PC-9 (cell line): ENCODE data around the gene PCSK5. TPM values are rescaled to one million over a fixed set of nuclear protein-coding genes. Genes with fewer than 3 reads are reported as not detected.

Source experiments
- BruUV-seq: library from RNA; stranded (reverse); fragments of 400-500 nt; replicated peaks from 2 replicates; lab custom pipeline; 2021; lab: Mats Ljungman, UMichigan
- CTCF ChIA-PET: fragments of 300-600 bp; sonication (Branson Sonifier 250); formaldehyde crosslinking; loops from one replicate; lab custom pipeline; 2022; ENCODE audit warnings: antibody characterized with exemption; lab: Charles Lee
- POLR2A ChIA-PET: fragments of 300-600 bp; sonication (Branson Sonifier 250); formaldehyde crosslinking; loops from one replicate; lab custom pipeline; 2022; ENCODE audit warnings: antibody characterized with exemption; ENCODE audit not compliant: unreplicated experiment; lab: Charles Lee
- DNase-seq, 2 experiments: peaks; one replicate each; pipeline versions ENCODE4 v3.0.0 to v3.0.0-alpha.2; 2015 to 2022; ENCODE audit warnings: mixed read lengths in 1 of 2
- H2AFZ ChIP-seq: fragments of 200-600 bp; sonication (generic); 2 replicates; pipeline ENCODE4 v1.8.1; 2017; ENCODE audit warnings: antibody characterized with exemption
- H3F3A ChIP-seq: fragments of 200-600 bp; sonication (generic); 2 replicates; pipeline ENCODE4 v1.8.1; 2017; ENCODE audit warnings: antibody characterized with exemption, mild to moderate bottlenecking, low read depth; ENCODE audit not compliant: insufficient read depth
- H3K27ac ChIP-seq: fragments of 200-600 bp; sonication (generic); 2 replicates; pipeline ENCODE4 v1.6.1; 2016; ENCODE audit warnings: mixed run types
- H3K27me3 ChIP-seq: fragments of 200-600 bp; sonication (generic); 2 replicates; pipeline ENCODE4 v1.6.1; 2016; ENCODE audit warnings: low read depth, mixed run types; ENCODE audit not compliant: insufficient read depth
- H3K36me3 ChIP-seq: fragments of 200-600 bp; sonication (generic); 2 replicates; pipeline ENCODE4 v1.6.1; 2016; ENCODE audit warnings: low read depth, mixed run types
- H3K4me1 ChIP-seq: fragments of 200-600 bp; sonication (generic); replicated peaks from 2 replicates; pipeline ENCODE4 v1.6.1; 2016; ENCODE audit warnings: mixed run types; ENCODE audit not compliant: insufficient read depth
- H3K4me2 ChIP-seq: fragments of 200-600 bp; sonication (generic); 2 replicates; pipeline ENCODE4 v1.6.1; 2017; ENCODE audit warnings: mixed run types
- H3K4me3 ChIP-seq: fragments of 200-600 bp; sonication (generic); 2 replicates; pipeline ENCODE4 v1.6.1; 2016; ENCODE audit warnings: mixed run types
- H3K79me2 ChIP-seq: fragments of 200-600 bp; sonication (generic); 2 replicates; pipeline ENCODE4 v1.6.1; 2017; ENCODE audit warnings: low read depth, mixed run types
- H3K9me2 ChIP-seq: fragments of 200-600 bp; sonication (generic); 2 replicates; pipeline ENCODE4 v1.8.1; 2017; ENCODE audit warnings: mild to moderate bottlenecking; ENCODE audit not compliant: insufficient read depth
- H3K9me3 ChIP-seq: fragments of 200-600 bp; sonication (generic); 2 replicates; pipeline ENCODE4 v1.8.1; 2016; ENCODE audit warnings: low read depth; ENCODE audit not compliant: insufficient read depth
- H4K20me1 ChIP-seq: fragments of 200-600 bp; sonication (generic); 2 replicates; pipeline ENCODE4 v1.8.1; 2017; ENCODE audit not compliant: insufficient read depth
- CTCF ChIP-seq: fragments of 200-600 bp; sonication (generic); conservative IDR thresholded peaks from 2 replicates; pipeline ENCODE4 v1.6.1; 2017; ENCODE audit warnings: mixed run types, antibody characterized with exemption, mild to moderate bottlenecking, moderate library complexity
- EZH2 ChIP-seq: fragments of 200-600 bp; sonication (generic); IDR thresholded peaks from 2 replicates; pipeline ENCODE4 v1.8.0; 2017; ENCODE audit warnings: antibody characterized with exemption, low read depth
- intact Hi-C: fragments of 100-400 bp; cut with micrococcal nuclease; formaldehyde crosslinking; loops from one replicate; pipeline ENCODE4 v1.10.0; 2022; ENCODE audit not compliant: unreplicated experiment
- total RNA-seq: library from RNA; stranded (reverse); gene quantifications from 2 replicates; pipeline ENCODE4 v1.2.3, GENCODE V29; 2021

PCSK5 gene
- total RNA-seq, 1 experiment from 2014 or later: 8.2 TPM

- H3K9me2 ChIP-seq: no peaks in the 10 kb centered on the region
- no peaks in the 10 kb centered on the region for H3K27me3 ChIP-seq
- H4K20me1 ChIP-seq: no peaks in the 10 kb centered on the region
- H2AFZ ChIP-seq: no peak overlapping the region
- TF ChIP-seq CTCF (no peak), EZH2 (no peak)
- no peak overlapping the region for H3K27ac ChIP-seq
- no peak overlapping the region for H3K4me2 ChIP-seq
- intact Hi-C loops: no loop called here
- H3K79me2 ChIP-seq: no peaks in the 10 kb centered on the region
- no peaks in the 10 kb centered on the region for H3K9me3 ChIP-seq
- DNase-seq: no peak
- POLR2A ChIA-PET: no interaction called here
- no peaks in the 10 kb centered on the region for H3F3A ChIP-seq
- CTCF ChIA-PET: no interaction called here
- no TSS peak for BruUV-seq
- H3K4me3 ChIP-seq: no peak overlapping the region
- no peaks in the 10 kb centered on the region for H3K4me1 ChIP-seq
- no peaks in the 10 kb centered on the region for H3K36me3 ChIP-seq
Measured at GRCh38 chr9:76018761-76019160, 128.3 kb downstream of the PCSK5 start.

GRCh38 chr9:76020652-76021051 lies 130.2 kb downstream of the PCSK5 start:
- no peak overlapping the region for H3K27ac ChIP-seq
- intact Hi-C loops: no loop called here
- H3F3A ChIP-seq: no peaks in the 10 kb centered on the region
- H3K9me3 ChIP-seq: no peaks in the 10 kb centered on the region
- no peak overlapping the region for H2AFZ ChIP-seq
- no peak overlapping the region for H3K4me2 ChIP-seq
- DNase-seq: no peak
- ChIA-PET POLR2A (no interaction called here), CTCF (no interaction called here)
- no TSS peak for BruUV-seq
- H4K20me1 ChIP-seq: no peaks in the 10 kb centered on the region
- H3K36me3 ChIP-seq: no peaks in the 10 kb centered on the region
- H3K4me3 ChIP-seq: no peak overlapping the region
- TF ChIP-seq EZH2: no peak
- no peak for TF ChIP-seq CTCF
- H3K9me2 ChIP-seq: no peaks in the 10 kb centered on the region
- H3K79me2 ChIP-seq: no peaks in the 10 kb centered on the region
- H3K4me1 ChIP-seq: no peaks in the 10 kb centered on the region
- H3K27me3 ChIP-seq: no peaks in the 10 kb centered on the region

GRCh38 chr9:76022317-76022716 lies 131.8 kb downstream of the PCSK5 start:
- DNase-seq: no peak
- intact Hi-C loops: no loop called here
- POLR2A ChIA-PET: interaction anchor here (0.7 kb wide), 1 partner anchor 137 kb away, joined by 4 read pairs; no protein-coding TSS in a partner anchor

More at GRCh38 chr9:76022317-76022716, 131.8 kb downstream of the PCSK5 start:
- no peaks in the 10 kb centered on the region for H3K4me1 ChIP-seq
- H3K9me2 ChIP-seq: no peaks in the 10 kb centered on the region
- CTCF ChIA-PET: no interaction called here
- H4K20me1 ChIP-seq: no peaks in the 10 kb centered on the region
- no peak overlapping the region for H3K27ac ChIP-seq
- H3K36me3 ChIP-seq: no peaks in the 10 kb centered on the region
- no peaks in the 10 kb centered on the region for H3F3A ChIP-seq
- no TSS peak for BruUV-seq
- TF ChIP-seq EZH2 (no peak), CTCF (no peak)
- H2AFZ ChIP-seq: no peak overlapping the region
- H3K79me2 ChIP-seq: no peaks in the 10 kb centered on the region
- H3K27me3 ChIP-seq: no peaks in the 10 kb centered on the region
- no peaks in the 10 kb centered on the region for H3K9me3 ChIP-seq
- no peak overlapping the region for H3K4me2 ChIP-seq
- no peak overlapping the region for H3K4me3 ChIP-seq
